ENCODE measurements around the gene HYCC1. TPM values are rescaled to one million over a fixed set of nuclear protein-coding genes. Genes with fewer than 3 reads are reported as not detected.

Gene HYCC1
- total RNA-seq, 1 experiment from 2014 or later: 52.3 TPM

- peak overlapping the region; percentile 75 to 85 for H3K4me3 ChIP-seq (ENCODE audit: low read depth in 2 of 2, low read length in 2 of 2)
- intact Hi-C loops (cut with micrococcal nuclease; ENCODE audit: unreplicated experiment): no loop called here
- peak; percentile 43 for TF ChIP-seq CTCF (IDR thresholded peaks at IDR 0.05)
- TF ChIP-seq TCF7L2 (IDR thresholded peaks at IDR 0.05; ENCODE audit: low read depth, low read length): no peak
- peaks cover 16% of the 10 kb centered on the region for H3K4me1 ChIP-seq (ENCODE audit: control insufficient read depth, insufficient read depth, low read length)
- H3K27ac ChIP-seq (ENCODE audit: low read length): peak overlapping the region; percentile 70
- CTCF ChIA-PET: interaction anchor here (0.6 kb wide), 1 partner anchor 44 kb away, joined by 3 read pairs; no protein-coding TSS in a partner anchor
- H3K27me3 ChIP-seq (ENCODE audit: control insufficient read depth, insufficient read depth, low read length): no peaks in the 10 kb centered on the region
- ATAC-seq (peak; percentile 44), DNase-seq (ENCODE audit: low read depth, low spot score) (no peak)
- no peaks in the 10 kb centered on the region for H3K9me3 ChIP-seq (ENCODE audit: control insufficient read depth, insufficient read depth, low read depth, low read length)
- no peaks in the 10 kb centered on the region; the same call in 1 of the 2 replicates for H3K36me3 ChIP-seq (ENCODE audit: control insufficient read depth, insufficient read depth, low read length)
- in situ Hi-C loops (cut with HindIII; ENCODE audit: low pct_unique_long_range_greater_than_20kb, low sequenced_read_pairs): no loop called here
- POLR2A ChIA-PET: no interaction called here
- BruUV-seq (replicated peaks): no TSS peak
Observed at GRCh38 chr7:23012908-23013714, 819 bp downstream of the HYCC1 start.

- H3K4me1 ChIP-seq (ENCODE audit: control insufficient read depth, insufficient read depth, low read length): peaks cover 16% of the 10 kb centered on the region
- ChIA-PET CTCF (interaction anchor here (0.6 kb wide), 1 partner anchor 45 kb away, joined by 3 read pairs; no protein-coding TSS in a partner anchor), POLR2A (no interaction called here)
- H3K27ac ChIP-seq (ENCODE audit: low read length): no peak overlapping the region; the same call in 1 of the 2 replicates
- H3K9me3 ChIP-seq (ENCODE audit: control insufficient read depth, insufficient read depth, low read depth, low read length): no peaks in the 10 kb centered on the region
- in situ Hi-C loops (cut with HindIII; ENCODE audit: low pct_unique_long_range_greater_than_20kb, low sequenced_read_pairs): no loop called here
- peak overlapping the region; percentile 75 to 85; a peak in 2 of 4 replicates for H3K4me3 ChIP-seq (ENCODE audit: low read depth in 2 of 2, low read length in 2 of 2)
- TF ChIP-seq CTCF (IDR thresholded peaks at IDR 0.05) (no peak), TCF7L2 (IDR thresholded peaks at IDR 0.05; ENCODE audit: low read depth, low read length) (no peak), SIN3A (IDR thresholded peaks at IDR 0.05; ENCODE audit: borderline replicate concordance, insufficient read depth, low read depth, low read length) (no peak), REST (IDR thresholded peaks at IDR 0.05; ENCODE audit: insufficient read depth in 1 of 2, low read depth in 2 of 2, low read length in 1 of 2) (no peak), POLR2AphosphoS5 (IDR thresholded peaks at IDR 0.05; ENCODE audit: low read depth, low read length) (no peak)
- intact Hi-C loops (cut with micrococcal nuclease; ENCODE audit: unreplicated experiment): no loop called here
- H3K27me3 ChIP-seq (ENCODE audit: control insufficient read depth, insufficient read depth, low read length): no peaks in the 10 kb centered on the region
- BruUV-seq (replicated peaks): TSS peak; percentile 66
- DNase-seq (ENCODE audit: low read depth, low spot score) (no peak), ATAC-seq (no peak)
- H3K36me3 ChIP-seq (ENCODE audit: control insufficient read depth, insufficient read depth, low read length): no peaks in the 10 kb centered on the region; the same call in 1 of the 2 replicates
Observed at GRCh38 chr7:23012186-23012585, 1.7 kb downstream of the HYCC1 start.

Data from Panc1 (cell line).